Activated B cell treated with CpG ODN at 0.5 μM for 24 hours (primary cell): ENCODE results near the gene BAZ1A. TPM values are rescaled to one million over a fixed set of nuclear protein-coding genes. Genes with fewer than 3 reads are reported as not detected.

Source experiments
- ATAC-seq: fragments of 200-7000 bp; cut with Tn5 transposase; one replicate; pipeline ENCODE4 v1.10.0; 2021; ENCODE audit warnings: low read depth, mild to moderate bottlenecking, moderate library complexity
- CTCF ChIA-PET: fragments of 350-600 bp; sonication (Branson Sonifier 250); formaldehyde crosslinking; loops from one replicate; lab custom pipeline; 2021; ENCODE audit warnings: antibody characterized with exemption; lab: Charles Lee
- POLR2A ChIA-PET: fragments of 350-600 bp; sonication (Branson Sonifier 250); formaldehyde crosslinking; loops from one replicate; lab custom pipeline; 2021; ENCODE audit warnings: antibody characterized with exemption; lab: Charles Lee
- DNase-seq: peaks from one replicate; pipeline ENCODE4 v3.0.0; 2022
- H3K27ac Mint-ChIP-seq: one replicate; pipeline ENCODE4 v1.8.0; 2020; ENCODE audit warnings: mixed read lengths
- H3K27me3 Mint-ChIP-seq: one replicate; pipeline ENCODE4 v1.8.0; 2021; ENCODE audit warnings: mixed read lengths
- H3K36me3 Mint-ChIP-seq: one replicate; pipeline ENCODE4 v1.8.0; 2021; ENCODE audit warnings: low read depth, mixed read lengths
- H3K4me1 Mint-ChIP-seq: one replicate; pipeline ENCODE4 v1.8.0; 2021; ENCODE audit warnings: mixed read lengths
- H3K4me3 Mint-ChIP-seq: one replicate; pipeline ENCODE4 v1.8.0; 2020; ENCODE audit warnings: mild to moderate bottlenecking, mixed read lengths
- H3K9me3 Mint-ChIP-seq: one replicate; pipeline ENCODE4 v1.8.0; 2020; ENCODE audit warnings: mixed read lengths
- intact Hi-C: fragments of 100-400 bp; cut with micrococcal nuclease; formaldehyde crosslinking; loops from one replicate; pipeline ENCODE4 v1.15.1; 2024
- total RNA-seq: library from RNA; stranded (reverse); gene quantifications from 2 replicates; pipeline ENCODE4 v1.2.3, GENCODE V29; 2022
- TF ChIP-seq, protein P1 (sequence below): fragments of 200-600 bp; IDR thresholded peaks from one replicate; pipeline ENCODE4 v1.8.0; 2022; ENCODE audit warnings: antibody characterized with exemption, mild to moderate bottlenecking

The BAZ1A gene
- total RNA-seq, 1 donor from 2014 or later, result 55.9 TPM

DNA sequence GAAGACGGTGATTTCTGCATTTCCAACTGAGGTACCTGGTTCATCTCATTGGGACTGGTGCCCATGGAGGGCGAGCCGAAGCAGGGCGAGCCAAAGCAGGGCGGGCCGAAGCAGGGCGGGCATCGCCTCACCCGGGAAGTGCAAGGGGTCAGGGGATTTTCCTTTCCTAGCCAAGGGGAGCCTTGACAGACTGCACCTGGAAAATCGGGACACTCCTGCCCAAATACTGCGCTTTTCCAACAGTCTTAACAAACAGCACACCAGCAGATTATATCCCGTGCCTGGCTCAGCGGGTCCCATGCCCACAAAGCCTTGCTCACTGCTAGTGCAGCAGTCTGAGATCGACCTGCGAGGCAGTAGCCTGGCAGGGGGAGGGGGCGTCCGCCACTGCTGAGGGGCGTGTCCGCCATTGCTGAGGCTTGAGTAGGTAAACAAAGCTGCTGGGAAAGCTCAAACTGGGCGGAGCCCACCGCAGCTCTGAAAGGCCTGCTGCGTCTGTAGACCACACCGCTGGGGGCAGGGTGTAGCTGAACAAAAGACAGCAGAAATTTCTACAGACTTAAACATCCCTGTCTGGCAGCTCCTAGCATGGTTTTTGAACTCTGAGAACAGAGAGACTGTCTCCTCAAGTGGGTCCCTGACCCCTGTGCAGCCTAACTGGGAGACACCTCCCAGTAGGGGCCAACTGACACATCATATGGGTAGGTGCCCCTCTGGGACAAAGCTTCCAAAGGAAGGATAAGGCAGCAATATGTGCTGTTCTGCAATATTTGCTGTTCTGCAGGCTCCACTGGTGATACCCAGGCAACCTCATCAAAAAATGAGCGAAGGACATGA is 77.2 kb downstream of the BAZ1A start:
- Mint-ChIP-seq H3K36me3 (peaks cover 78% of the 10 kb centered on the region), H3K27ac (no peak overlapping the region)
- CTCF ChIA-PET, result no interaction called here

DNA sequence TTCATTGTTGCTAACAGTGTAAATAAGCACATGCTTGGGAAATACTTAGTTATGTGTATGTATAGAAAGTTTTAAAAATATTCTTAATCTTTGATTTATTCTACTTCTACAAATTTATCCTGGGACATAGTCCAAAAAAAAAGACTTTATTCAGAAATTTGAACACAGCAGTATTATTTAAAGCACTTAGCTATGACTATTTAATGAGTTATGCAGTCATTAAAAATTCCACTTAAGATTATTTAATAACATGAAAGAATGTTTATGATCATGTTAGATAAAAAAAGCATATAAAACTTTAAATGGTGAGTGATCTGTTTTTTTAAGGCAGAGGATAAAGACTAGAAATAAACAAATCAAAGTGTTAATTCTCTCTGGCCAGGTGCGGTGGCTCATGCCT is 78.3 kb downstream of the BAZ1A start:
- H3K36me3 Mint-ChIP-seq, result peaks cover 73% of the 10 kb centered on the region
- TF ChIP-seq, protein P1, sequence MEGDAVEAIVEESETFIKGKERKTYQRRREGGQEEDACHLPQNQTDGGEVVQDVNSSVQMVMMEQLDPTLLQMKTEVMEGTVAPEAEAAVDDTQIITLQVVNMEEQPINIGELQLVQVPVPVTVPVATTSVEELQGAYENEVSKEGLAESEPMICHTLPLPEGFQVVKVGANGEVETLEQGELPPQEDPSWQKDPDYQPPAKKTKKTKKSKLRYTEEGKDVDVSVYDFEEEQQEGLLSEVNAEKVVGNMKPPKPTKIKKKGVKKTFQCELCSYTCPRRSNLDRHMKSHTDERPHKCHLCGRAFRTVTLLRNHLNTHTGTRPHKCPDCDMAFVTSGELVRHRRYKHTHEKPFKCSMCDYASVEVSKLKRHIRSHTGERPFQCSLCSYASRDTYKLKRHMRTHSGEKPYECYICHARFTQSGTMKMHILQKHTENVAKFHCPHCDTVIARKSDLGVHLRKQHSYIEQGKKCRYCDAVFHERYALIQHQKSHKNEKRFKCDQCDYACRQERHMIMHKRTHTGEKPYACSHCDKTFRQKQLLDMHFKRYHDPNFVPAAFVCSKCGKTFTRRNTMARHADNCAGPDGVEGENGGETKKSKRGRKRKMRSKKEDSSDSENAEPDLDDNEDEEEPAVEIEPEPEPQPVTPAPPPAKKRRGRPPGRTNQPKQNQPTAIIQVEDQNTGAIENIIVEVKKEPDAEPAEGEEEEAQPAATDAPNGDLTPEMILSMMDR, result no peak
- H3K27ac Mint-ChIP-seq, result no peak overlapping the region
- POLR2A ChIA-PET, result no interaction called here
- H3K9me3 Mint-ChIP-seq, result no peaks in the 10 kb centered on the region
- H3K4me1 Mint-ChIP-seq, result no peaks in the 10 kb centered on the region
- no peak for DNase-seq
- intact Hi-C loops, result loop anchor here (2.0 kb wide), 1 partner anchor 14 kb away; no protein-coding TSS in a partner anchor
- ATAC-seq, result no peak
- no peaks in the 10 kb centered on the region for H3K27me3 Mint-ChIP-seq
- H3K4me3 Mint-ChIP-seq, result no peak overlapping the region
- CTCF ChIA-PET, result no interaction called here

More for the DNA sequence above, 77.2 kb downstream of the BAZ1A start:
- no peaks in the 10 kb centered on the region for H3K4me1 Mint-ChIP-seq
- H3K27me3 Mint-ChIP-seq, result no peaks in the 10 kb centered on the region
- POLR2A ChIA-PET, result no interaction called here
- no peak overlapping the region for H3K4me3 Mint-ChIP-seq
- H3K9me3 Mint-ChIP-seq, result no peaks in the 10 kb centered on the region
- TF ChIP-seq, protein P1, result no peak
- ATAC-seq (no peak), DNase-seq (no peak)
- intact Hi-C loops, result loop anchor here (2.0 kb wide), 1 partner anchor 13 kb away; no protein-coding TSS in a partner anchor

DNA sequence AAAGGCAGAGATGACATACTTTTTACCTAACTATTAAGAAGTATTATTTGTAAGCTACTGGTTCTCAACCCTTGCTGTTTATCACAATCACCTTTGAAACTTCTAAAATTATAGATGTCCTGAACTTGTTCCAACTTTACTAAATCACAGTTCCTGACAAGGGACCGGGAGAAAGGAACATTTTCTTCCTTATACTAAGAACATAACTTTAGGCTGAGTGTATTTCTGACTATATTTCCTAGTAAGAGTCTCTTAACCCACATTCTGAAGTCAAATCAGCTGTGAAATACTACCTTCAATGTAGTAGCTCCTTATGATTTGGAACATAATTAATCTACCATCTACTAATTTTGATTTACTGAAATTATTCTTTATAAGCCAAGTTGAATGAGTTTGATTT is 80.2 kb downstream of the BAZ1A start:
- ChIA-PET CTCF (no interaction called here), POLR2A (no interaction called here)
- no peak for DNase-seq
- H3K36me3 Mint-ChIP-seq, result peaks cover 70% of the 10 kb centered on the region
- H3K27ac Mint-ChIP-seq, result no peak overlapping the region
- no peaks in the 10 kb centered on the region for H3K4me1 Mint-ChIP-seq
- ATAC-seq, result no peak
- intact Hi-C loops, result no loop called here
- TF ChIP-seq, protein P1, result no peak
- H3K27me3 Mint-ChIP-seq, result no peaks in the 10 kb centered on the region
- H3K4me3 Mint-ChIP-seq, result no peak overlapping the region
- no peaks in the 10 kb centered on the region for H3K9me3 Mint-ChIP-seq

DNA sequence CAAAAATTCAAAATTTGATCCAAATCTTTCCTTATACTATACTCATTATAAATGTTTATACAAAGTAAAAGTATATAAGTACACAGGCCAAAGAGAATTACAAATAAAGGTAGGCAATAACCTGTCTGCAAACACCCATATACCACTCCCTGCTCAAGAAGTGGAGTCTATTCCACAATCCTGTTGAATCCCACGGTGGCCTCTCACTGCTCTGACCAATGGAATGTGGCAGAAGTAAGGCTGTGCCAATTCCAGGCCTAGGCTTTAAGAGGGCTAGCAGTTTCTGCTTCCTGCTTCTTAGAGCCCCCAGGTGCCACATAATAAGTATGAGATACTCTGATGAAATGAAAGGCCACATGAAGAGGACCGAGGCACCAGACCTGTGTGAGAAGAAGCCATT is 80.9 kb downstream of the BAZ1A start:
- CTCF ChIA-PET, result no interaction called here

DNA sequence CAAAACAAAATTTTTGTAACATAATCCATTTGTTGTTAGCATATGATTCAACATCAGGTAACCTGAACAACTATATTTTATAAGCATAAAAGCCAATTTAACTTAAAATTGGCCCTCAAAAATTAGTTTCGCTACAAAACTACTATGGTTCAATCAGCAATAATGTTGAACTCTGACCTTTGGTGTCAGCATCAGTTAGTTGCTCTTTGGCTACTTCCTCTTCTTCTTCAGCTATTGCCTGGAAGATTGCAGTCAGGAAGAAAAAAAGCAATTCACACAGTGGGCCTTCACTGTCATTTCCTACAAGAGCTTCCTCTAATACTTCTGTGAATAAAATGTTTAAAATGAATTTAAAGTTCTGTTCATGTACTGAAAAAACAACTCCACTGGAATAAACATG is 82.6 kb downstream of the BAZ1A start:
- no peak overlapping the region for H3K4me3 Mint-ChIP-seq
- TF ChIP-seq, protein P1, result no peak
- no peaks in the 10 kb centered on the region for H3K9me3 Mint-ChIP-seq
- H3K36me3 Mint-ChIP-seq, result peaks cover 65% of the 10 kb centered on the region
- H3K27ac Mint-ChIP-seq, result no peak overlapping the region
- ChIA-PET CTCF (no interaction called here), POLR2A (no interaction called here)
- no peaks in the 10 kb centered on the region for H3K27me3 Mint-ChIP-seq
- no peak for ATAC-seq
- no peak for DNase-seq
- intact Hi-C loops, result no loop called here
- no peaks in the 10 kb centered on the region for H3K4me1 Mint-ChIP-seq

More for the DNA sequence above, 80.9 kb downstream of the BAZ1A start:
- ATAC-seq (no peak), DNase-seq (no peak)
- Mint-ChIP-seq H3K9me3 (no peaks in the 10 kb centered on the region), H3K36me3 (peaks cover 70% of the 10 kb centered on the region), H3K4me1 (no peaks in the 10 kb centered on the region), H3K27ac (no peak overlapping the region), H3K27me3 (no peaks in the 10 kb centered on the region), H3K4me3 (no peak overlapping the region)
- intact Hi-C loops, result no loop called here
- POLR2A ChIA-PET, result no interaction called here
- TF ChIP-seq, protein P1, result no peak
